Head of caudate nucleus (tissue), 42 donors: ENCODE results near the gene LMF1.

Source experiments
- DNase-seq, 42 donors: peaks; one replicate each; pipeline versions ENCODE4 v3.0.0 to v3.0.0-alpha.2; 2020 to 2021; ENCODE audit warnings: mixed read lengths in 7 of 42
- intact Hi-C: fragments of 100-400 bp; cut with DNase I; formaldehyde crosslinking; loops from one replicate; pipeline ENCODE4 v1.15.0; 2022

Gene LMF1

GRCh38 chr16:1003391-1004347 is 32.9 kb upstream of the LMF1 start:
- intact Hi-C loops = no loop called here
- no peak for DNase-seq

GRCh38 chr16:1002399-1003166 is 31.8 kb upstream of the LMF1 start:
- intact Hi-C loops = no loop called here
- peak in 37 of 42 donors; percentile 41 to 88 (median 70) for DNase-seq

- intact Hi-C loops = no loop called here
- no peak for DNase-seq
These were observed 30.3 kb upstream of the LMF1 start for GRCh38 chr16:1001096-1001495.

- intact Hi-C loops = no loop called here
- DNase-seq = no peak
These were observed 29.8 kb upstream of the LMF1 start for GRCh38 chr16:1000608-1001007.

GRCh38 chr16:999677-1000076 is 28.9 kb upstream of the LMF1 start:
- DNase-seq = no peak
- intact Hi-C loops = no loop called here

GRCh38 chr16:998615-999014 is 27.8 kb upstream of the LMF1 start:
- peak in 1 of 42 donors; percentile 30 for DNase-seq

GRCh38 chr16:998211-998610 is 27.4 kb upstream of the LMF1 start:
- intact Hi-C loops = no loop called here
- peak in 1 of 42 donors; percentile 28 for DNase-seq

More at GRCh38 chr16:998615-999014, 27.8 kb upstream of the LMF1 start:
- intact Hi-C loops = no loop called here

GRCh38 chr16:997440-998051 is 26.8 kb upstream of the LMF1 start:
- intact Hi-C loops = no loop called here
- peak in 41 of 42 donors; percentile 54 to 95 (median 82) for DNase-seq

GRCh38 chr16:996681-997080 is 25.9 kb upstream of the LMF1 start:
- intact Hi-C loops = no loop called here
- DNase-seq = no peak

- intact Hi-C loops = no loop called here
- DNase-seq = no peak
These were observed 25.0 kb upstream of the LMF1 start for GRCh38 chr16:995783-996182.

- intact Hi-C loops = no loop called here
- no peak for DNase-seq
These were observed 24.3 kb upstream of the LMF1 start for GRCh38 chr16:995087-995486.

- intact Hi-C loops = no loop called here
These were observed 22.9 kb upstream of the LMF1 start for GRCh38 chr16:993731-994130.

GRCh38 chr16:991773-992172 is 21.0 kb upstream of the LMF1 start:
- intact Hi-C loops = no loop called here
- peak in 5 of 42 donors; percentile 23 to 53 (median 39) for DNase-seq

More at GRCh38 chr16:993731-994130, 22.9 kb upstream of the LMF1 start:
- DNase-seq = no peak

- intact Hi-C loops = no loop called here
- DNase-seq = peak in 1 of 42 donors; percentile 45
These were observed 20.6 kb upstream of the LMF1 start for GRCh38 chr16:991345-991744.

GRCh38 chr16:990516-991291 is 19.9 kb upstream of the LMF1 start:
- intact Hi-C loops = no loop called here
- DNase-seq = peak in 39 of 42 donors; percentile 42 to 92 (median 76)

- peak in 1 of 42 donors; percentile 54 for DNase-seq
- intact Hi-C loops = loop anchor here (5.0 kb wide), 1 partner anchor 38 kb away; no protein-coding TSS in a partner anchor
These were observed 18.6 kb upstream of the LMF1 start for GRCh38 chr16:989354-989814.

- intact Hi-C loops = loop anchor here (5.0 kb wide), 1 partner anchor 39 kb away; no protein-coding TSS in a partner anchor
- peak in 21 of 42 donors; percentile 28 to 80 (median 57) for DNase-seq
These were observed 17.9 kb upstream of the LMF1 start for GRCh38 chr16:988471-989353.
